Activated B cell treated with CpG ODN at 0.5 μM for 24 hours (primary cell): ENCODE data around the gene RAB28. TPM values are rescaled to one million over a fixed set of nuclear protein-coding genes. Genes with fewer than 3 reads are reported as not detected.
A peak's percentile ranks its signal among the peaks of the same experiment; 100 is the strongest.
"Not testable (repeated sequence)": the region's sequence is repeated elsewhere in the genome, so short reads cannot be mapped to it uniquely, and the experiment has no call there.

Source experiments
- ATAC-seq: fragments of 200-7000 bp; cut with Tn5 transposase; one replicate; pipeline ENCODE4 v1.10.0; 2021; ENCODE audit warnings: low read depth, mild to moderate bottlenecking, moderate library complexity
- CTCF ChIA-PET: fragments of 350-600 bp; sonication (Branson Sonifier 250); formaldehyde crosslinking; loops from one replicate; lab custom pipeline; 2021; ENCODE audit warnings: antibody characterized with exemption; lab: Charles Lee
- POLR2A ChIA-PET: fragments of 350-600 bp; sonication (Branson Sonifier 250); formaldehyde crosslinking; loops from one replicate; lab custom pipeline; 2021; ENCODE audit warnings: antibody characterized with exemption; lab: Charles Lee
- DNase-seq: peaks from one replicate; pipeline ENCODE4 v3.0.0; 2022
- H3K27ac Mint-ChIP-seq: one replicate; pipeline ENCODE4 v1.8.0; 2020; ENCODE audit warnings: mixed read lengths
- H3K27me3 Mint-ChIP-seq: one replicate; pipeline ENCODE4 v1.8.0; 2021; ENCODE audit warnings: mixed read lengths
- H3K36me3 Mint-ChIP-seq: one replicate; pipeline ENCODE4 v1.8.0; 2021; ENCODE audit warnings: low read depth, mixed read lengths
- H3K4me1 Mint-ChIP-seq: one replicate; pipeline ENCODE4 v1.8.0; 2021; ENCODE audit warnings: mixed read lengths
- H3K4me3 Mint-ChIP-seq: one replicate; pipeline ENCODE4 v1.8.0; 2020; ENCODE audit warnings: mild to moderate bottlenecking, mixed read lengths
- H3K9me3 Mint-ChIP-seq: one replicate; pipeline ENCODE4 v1.8.0; 2020; ENCODE audit warnings: mixed read lengths
- CTCF ChIP-seq: fragments of 200-600 bp; IDR thresholded peaks from one replicate; pipeline ENCODE4 v1.8.0; 2022; ENCODE audit warnings: antibody characterized with exemption, mild to moderate bottlenecking
- intact Hi-C: fragments of 100-400 bp; cut with micrococcal nuclease; formaldehyde crosslinking; loops from one replicate; pipeline ENCODE4 v1.15.1; 2024
- total RNA-seq: library from RNA; stranded (reverse); gene quantifications from 2 replicates; pipeline ENCODE4 v1.2.3, GENCODE V29; 2022

Gene RAB28
- total RNA-seq, 1 donor from 2014 or later = 16.9 TPM

- intact Hi-C loops = no loop called here
- peaks cover 2% of the 10 kb centered on the region for H3K9me3 Mint-ChIP-seq
- CTCF ChIA-PET = no interaction called here
- H3K27me3 Mint-ChIP-seq = no peaks in the 10 kb centered on the region
- no peak for ATAC-seq
- no peak overlapping the region for H3K27ac Mint-ChIP-seq
- no peak overlapping the region for H3K4me3 Mint-ChIP-seq
- TF ChIP-seq CTCF = no peak
- peaks cover 2% of the 10 kb centered on the region for H3K36me3 Mint-ChIP-seq
- no peak for DNase-seq
- POLR2A ChIA-PET = no interaction called here
- peaks cover under 1% of the 10 kb centered on the region for H3K4me1 Mint-ChIP-seq
Measured at GRCh38 chr4:13396161-13396560, 88.0 kb downstream of the RAB28 start.

DNA sequence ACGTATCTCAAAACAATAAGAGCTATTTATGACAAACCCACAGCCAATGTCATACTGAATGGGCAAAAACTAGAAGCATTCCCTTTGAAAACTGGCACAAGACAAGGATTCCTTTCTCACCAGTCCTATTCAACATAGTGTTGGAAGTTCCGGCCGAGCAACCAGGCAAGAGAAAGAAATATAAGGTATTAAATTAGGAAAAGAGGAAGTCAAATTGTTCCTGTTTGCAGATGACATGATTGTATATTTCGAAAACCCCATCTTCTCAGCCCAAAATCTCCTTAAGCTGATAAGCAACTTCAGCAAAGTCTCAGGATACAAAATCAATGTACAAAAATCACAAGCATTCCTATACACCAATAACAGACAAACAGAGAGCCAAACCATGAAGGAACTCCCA lies 94.2 kb downstream of the RAB28 start:
- peaks cover 14% of the 10 kb centered on the region for H3K9me3 Mint-ChIP-seq
- H3K27me3 Mint-ChIP-seq, DNase-seq, ATAC-seq, H3K4me3 Mint-ChIP-seq, POLR2A ChIA-PET, H3K27ac Mint-ChIP-seq, CTCF ChIA-PET: not testable (repeated sequence)
- H3K4me1 Mint-ChIP-seq = peaks cover 39% of the 10 kb centered on the region
- peaks cover 21% of the 10 kb centered on the region for H3K36me3 Mint-ChIP-seq
- intact Hi-C loops = loop anchor here (5.0 kb wide), 1 partner anchor 222 kb away; no protein-coding TSS in a partner anchor

- Mint-ChIP-seq H3K36me3 (peaks cover 22% of the 10 kb centered on the region), H3K27ac (no peak overlapping the region), H3K4me1 (peaks cover 39% of the 10 kb centered on the region), H3K27me3 (no peaks in the 10 kb centered on the region), H3K9me3 (peaks cover 13% of the 10 kb centered on the region), H3K4me3 (peak overlapping the region; percentile 12)
- intact Hi-C loops = loop anchor here (5.0 kb wide), 1 partner anchor 226 kb away; no protein-coding TSS in a partner anchor
- CTCF ChIA-PET = no interaction called here
- peak; percentile 61 for ATAC-seq
- no peak for TF ChIP-seq CTCF
- POLR2A ChIA-PET = no interaction called here
- no peak for DNase-seq
Measured at GRCh38 chr4:13386405-13387107, 97.6 kb downstream of the RAB28 start.

DNA sequence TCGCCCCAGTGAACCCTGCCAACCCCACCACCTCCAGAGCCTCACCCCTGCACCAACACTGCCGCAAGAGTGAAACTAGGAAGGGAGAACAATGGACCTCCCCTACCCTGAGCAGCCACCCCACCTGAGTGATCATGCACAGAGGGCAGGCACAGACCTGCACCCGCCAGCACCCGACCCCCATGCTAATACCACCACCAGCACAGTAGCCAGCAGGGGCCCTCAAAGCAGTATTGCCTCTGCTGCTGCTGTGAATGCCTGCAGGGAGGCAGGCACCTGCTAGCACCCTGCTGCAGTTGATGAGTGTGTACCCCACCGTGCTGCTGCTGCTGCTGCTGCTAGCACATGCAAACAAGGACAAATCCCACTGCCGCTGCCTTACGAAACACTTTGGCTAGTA lies 100.1 kb downstream of the RAB28 start:
- ATAC-seq (no peak), DNase-seq (no peak)
- H3K4me3 Mint-ChIP-seq = no peak overlapping the region
- ChIA-PET POLR2A (no interaction called here), CTCF (no interaction called here)
- peaks cover 11% of the 10 kb centered on the region for H3K9me3 Mint-ChIP-seq
- H3K27me3 Mint-ChIP-seq = no peaks in the 10 kb centered on the region
- intact Hi-C loops = no loop called here
- no peak overlapping the region for H3K27ac Mint-ChIP-seq
- peaks cover 19% of the 10 kb centered on the region for H3K36me3 Mint-ChIP-seq
- peaks cover 25% of the 10 kb centered on the region for H3K4me1 Mint-ChIP-seq
- no peak for TF ChIP-seq CTCF

- CTCF ChIA-PET = no interaction called here
- TF ChIP-seq CTCF = no peak
- intact Hi-C loops = loop anchor here (2.0 kb wide), 1 partner anchor 104 kb away; no protein-coding TSS in a partner anchor
- H3K4me1 Mint-ChIP-seq = peaks cover 1% of the 10 kb centered on the region
- H3K36me3 Mint-ChIP-seq = peaks cover 6% of the 10 kb centered on the region
- no peak overlapping the region for H3K27ac Mint-ChIP-seq
- ATAC-seq (peak; percentile 89), DNase-seq (no peak)
- H3K4me3 Mint-ChIP-seq = no peak overlapping the region
- POLR2A ChIA-PET = no interaction called here
- no peaks in the 10 kb centered on the region for H3K9me3 Mint-ChIP-seq
- no peaks in the 10 kb centered on the region for H3K27me3 Mint-ChIP-seq
Measured at GRCh38 chr4:13378973-13379759, 105.0 kb downstream of the RAB28 start.
